SK-N-SH (cell line): ENCODE results near the gene HOXA10. TPM values are rescaled to one million over a fixed set of nuclear protein-coding genes. Genes with fewer than 3 reads are reported as not detected.

ENCODE experiments used
- CTCF ChIA-PET: fragments of 300-600, 350-600 bp; formaldehyde crosslinking; extraction: SDS; loops from one replicate; lab custom pipeline; 2021; lab: Yijun Ruan, JAX
- POLR2A ChIA-PET: fragments of 350-600 bp; sonication (Branson Sonifier 250); formaldehyde crosslinking; extraction: SDS; loops from one replicate; lab custom pipeline; 2020; ENCODE audit warnings: antibody characterized with exemption, inconsistent platforms; lab: Yijun Ruan, JAX
- DNase-seq: peaks from one replicate; pipeline ENCODE4 v3.0.0; 2012
- H2AFZ ChIP-seq: fragments of 200-600 bp; sonication (generic); 2 replicates; pipeline ENCODE4 v1.8.1; 2016; ENCODE audit warnings: antibody characterized with exemption, mild to moderate bottlenecking, low read depth
- H3F3A ChIP-seq: fragments of 200-600 bp; sonication (generic); replicated peaks from 2 replicates; pipeline ENCODE3; 2016; ENCODE audit warnings: antibody characterized with exemption, mild to moderate bottlenecking; ENCODE audit not compliant: insufficient read depth
- H3K27ac ChIP-seq, 2 experiments: fragments of 200-500 bp in 1 of 2; fragments of 200-600 bp in 1 of 2; sonication (Bioruptor generic) in 1 of 2; sonication (generic), shearing (Covaris generic) in 1 of 2; 2 replicates each; pipeline versions ENCODE4 v1.5.1 to v1.6.1; 2014 to 2016; ENCODE audit warnings: low read depth in 2 of 2, inconsistent platforms in 1 of 2, low read length in 1 of 2, mild to moderate bottlenecking in 1 of 2, mixed read lengths in 1 of 2
- H3K27me3 ChIP-seq: fragments of 200-600 bp; sonication (generic), shearing (Covaris generic); 2 replicates; pipeline ENCODE4 v1.6.1; 2016; ENCODE audit warnings: mixed run types; ENCODE audit not compliant: insufficient read depth
- H3K36me3 ChIP-seq, 2 experiments: fragments of 200-500 bp in 1 of 2; fragments of 200-600 bp in 1 of 2; sonication (Bioruptor generic) in 1 of 2; sonication (generic) in 1 of 2; replicated peaks in 1 of 2; 2 replicates each; pipeline versions ENCODE3 to v1.5.1; 2014 to 2016; ENCODE audit warnings: low read length in 1 of 2, mild to moderate bottlenecking in 1 of 2; ENCODE audit not compliant: insufficient read depth in 2 of 2, control insufficient read depth in 1 of 2
- H3K4me1 ChIP-seq, 2 experiments: fragments of 200-500 bp in 1 of 2; fragments of 200-600 bp in 1 of 2; sonication (Bioruptor generic) in 1 of 2; sonication (generic), shearing (Covaris generic) in 1 of 2; 2 replicates each; pipeline versions ENCODE4 v1.5.1 to v1.6.1; 2014 to 2016; ENCODE audit warnings: low read depth in 1 of 2, low read length in 1 of 2, mixed run types in 1 of 2; ENCODE audit not compliant: insufficient read depth in 2 of 2, control insufficient read depth in 1 of 2
- H3K4me2 ChIP-seq: fragments of 200-600 bp; sonication (generic), shearing (Covaris generic); 2 replicates; pipeline ENCODE4 v1.6.1; 2017; ENCODE audit warnings: mixed run types
- H3K4me3 ChIP-seq, 2 experiments: fragments of 200-500 bp in 1 of 2; fragments of 200-600 bp in 1 of 2; sonication (Bioruptor generic) in 1 of 2; sonication (generic), shearing (Covaris generic) in 1 of 2; 2 replicates each; pipeline versions ENCODE4 v1.5.1 to v1.8.1; 2014 to 2016; ENCODE audit warnings: low read depth in 2 of 2, inconsistent platforms in 1 of 2, low read length in 1 of 2, mild to moderate bottlenecking in 1 of 2, mixed read lengths in 1 of 2, moderate library complexity in 1 of 2
- H3K79me2 ChIP-seq: fragments of 200-600 bp; sonication (generic); 2 replicates; pipeline ENCODE4 v1.8.1; 2017; ENCODE audit warnings: mild to moderate bottlenecking; ENCODE audit not compliant: insufficient read depth
- H3K9ac ChIP-seq: fragments of 200-600 bp; sonication (generic); 2 replicates; pipeline ENCODE4 v1.6.1; 2017; ENCODE audit warnings: mixed run types
- H3K9me2 ChIP-seq: fragments of 200-600 bp; sonication (generic); 2 replicates; pipeline ENCODE4 v1.6.1; 2017; ENCODE audit warnings: mixed run types
- H3K9me3 ChIP-seq: fragments of 200-600 bp; sonication (generic); 2 replicates; pipeline ENCODE4 v1.6.1; 2017; ENCODE audit warnings: mixed run types, mild to moderate bottlenecking, moderate library complexity
- H4K20me1 ChIP-seq: fragments of 200-600 bp; sonication (generic); 2 replicates; pipeline ENCODE4 v1.6.1; 2017; ENCODE audit warnings: mild to moderate bottlenecking, mixed run types; ENCODE audit not compliant: insufficient read depth
- ELF1 ChIP-seq: IDR thresholded peaks from 2 replicates; pipeline ENCODE4 v1.4.0; 2012
- EZH2phosphoT487 ChIP-seq: fragments of 200-600 bp; sonication (generic); IDR thresholded peaks from 2 replicates; pipeline ENCODE4 v1.6.1; 2017; ENCODE audit warnings: low read depth, mixed run types, mild to moderate bottlenecking, antibody characterized with exemption, moderate library complexity, borderline replicate concordance
- GATA2 ChIP-seq: sonication (generic); formaldehyde crosslinking; IDR thresholded peaks from 2 replicates; pipeline ENCODE4 v1.5.0; 2020; ENCODE audit warnings: mild to moderate bottlenecking, missing genetic modification reagents
- NFIC ChIP-seq: IDR thresholded peaks from 2 replicates; pipeline ENCODE4 v1.4.0; 2012; ENCODE audit warnings: borderline replicate concordance
- NRF1 ChIP-seq: IDR thresholded peaks from 2 replicates; pipeline ENCODE4 v1.6.1; 2012; ENCODE audit warnings: low read depth, mild to moderate bottlenecking, low read length
- TEAD4 ChIP-seq: IDR thresholded peaks from 2 replicates; pipeline ENCODE4 v1.4.0; 2012; ENCODE audit warnings: mild to moderate bottlenecking, borderline replicate concordance; ENCODE audit not compliant: insufficient read depth
- USF1 ChIP-seq: IDR thresholded peaks from 2 replicates; pipeline ENCODE4 v1.4.0; 2012; ENCODE audit warnings: low read depth, borderline replicate concordance
- WGBS: methylation state at CpG from one replicate; pipeline ENCODE4 v1.1.6; 2017; ENCODE audit warnings: low lambda C conversion rate; 5-methylcytosine and 5-hydroxymethylcytosine counted together
- polyA plus RNA-seq, 3 experiments: library from polyadenylated mRNA; depleted of rRNA; stranded (reverse); fragments of >200 nt; gene quantifications; 2 replicates each; pipeline ENCODE4 v1.2.3, GENCODE V29; 2012
- TF ChIP-seq, protein P1 (sequence below): fragments of 150-350 bp; IDR thresholded peaks from 2 replicates; pipeline ENCODE4 v1.6.1; 2017; ENCODE audit warnings: antibody characterized with exemption, low read length, low read depth, borderline replicate concordance
- TF ChIP-seq, protein P2 (sequence below): fragments of 200-600 bp; sonication (generic); IDR thresholded peaks from 2 replicates; pipeline ENCODE4 v1.6.1; 2017; ENCODE audit warnings: antibody characterized with exemption, mild to moderate bottlenecking, moderate library complexity

Gene HOXA10
- polyA plus RNA-seq, 1 of the 3 experiments (the other 2 are of a cell fraction): not detected

DNA sequence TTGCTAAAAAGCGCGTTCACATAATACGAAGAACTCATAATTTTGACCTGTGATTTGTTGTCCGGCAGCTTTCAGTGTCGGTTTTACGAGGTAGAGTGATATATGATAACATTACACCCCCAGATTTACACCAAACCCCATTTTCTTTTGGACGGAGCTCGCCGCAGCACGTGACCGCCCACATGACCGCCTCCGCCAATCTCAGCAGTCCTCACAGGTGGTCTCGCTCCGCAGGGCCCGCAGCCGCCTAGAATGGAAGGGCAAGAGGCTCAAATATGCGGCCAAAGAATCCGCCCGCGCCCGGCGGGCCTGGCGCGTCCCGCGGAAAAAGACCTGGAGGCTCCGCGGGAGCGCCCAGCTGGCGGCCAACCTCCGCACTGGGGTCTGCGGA, 17.6 kb downstream of the HOXA10 start, which contains the start of gene HOXA7:
HOXA7 (minus strand) TSS at position 168 of the 391 bp plus-strand sequence; CDS start at position 38, 130 bp downstream.
- no peaks in the 10 kb centered on the region for H3K79me2 ChIP-seq
- H3K9ac ChIP-seq: no peak within 1 kb of the TSS
- peak; percentile 56 for DNase-seq
- no peaks in the 10 kb centered on the region for H3K36me3 ChIP-seq
- TF ChIP-seq, protein P1, sequence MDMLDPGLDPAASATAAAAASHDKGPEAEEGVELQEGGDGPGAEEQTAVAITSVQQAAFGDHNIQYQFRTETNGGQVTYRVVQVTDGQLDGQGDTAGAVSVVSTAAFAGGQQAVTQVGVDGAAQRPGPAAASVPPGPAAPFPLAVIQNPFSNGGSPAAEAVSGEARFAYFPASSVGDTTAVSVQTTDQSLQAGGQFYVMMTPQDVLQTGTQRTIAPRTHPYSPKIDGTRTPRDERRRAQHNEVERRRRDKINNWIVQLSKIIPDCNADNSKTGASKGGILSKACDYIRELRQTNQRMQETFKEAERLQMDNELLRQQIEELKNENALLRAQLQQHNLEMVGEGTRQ: no peak
- TF ChIP-seq EZH2phosphoT487: peak; percentile 95
- no peak for TF ChIP-seq TEAD4
- peak; percentile 53; the same call in 1 of the 2 replicates for TF ChIP-seq USF1
- TF ChIP-seq NRF1: no peak
- no peak for TF ChIP-seq NFIC
- ChIA-PET POLR2A (no interaction called here), CTCF (interaction anchor here (0.7 to 11.7 kb wide), 9 partner anchors 9 to 1263 kb away, joined by 3 to 270 read pairs (median 6); partner anchors contain the start of genes HOXA3, HOXA5 and HOXA6)
- no peaks in the 10 kb centered on the region for H3K9me2 ChIP-seq
- H3F3A ChIP-seq: no peaks in the 10 kb centered on the region
- H3K27me3 ChIP-seq: peaks cover 93% of the 10 kb centered on the region
- H3K27ac ChIP-seq: no peak within 1 kb of the TSS
- H4K20me1 ChIP-seq: peaks cover 6% of the 10 kb centered on the region; the same call in 1 of the 2 replicates
- no peaks in the 10 kb centered on the region for H3K9me3 ChIP-seq
- no peak within 1 kb of the TSS for H2AFZ ChIP-seq
- peak within 1 kb of the TSS; percentile 32; the same call in 1 of the 2 replicates for H3K4me2 ChIP-seq
- WGBS: 9% methylated on average over 27 of the region's 33 CpGs
- peaks cover 0 to 8% of the 10 kb centered on the region in 2 experiments; a peak in 1 of 4 replicates for H3K4me1 ChIP-seq
- H3K4me3 ChIP-seq: no peak within 1 kb of the TSS

GRCh38 chr7:27155816-27156507, 18.2 kb downstream of the HOXA10 start:
- Histone ChIP-seq H3K9me3 (no peaks in the 10 kb centered on the region), H3K79me2 (no peaks in the 10 kb centered on the region), H3K27ac (no peak overlapping the region), H3K4me1 (peaks cover 0 to 9% of the 10 kb centered on the region in 2 experiments; a peak in 1 of 4 replicates), H3K4me2 (peak overlapping the region; percentile 32; the same call in 1 of the 2 replicates), H2AFZ (no peak overlapping the region), H3K36me3 (no peaks in the 10 kb centered on the region), H4K20me1 (peaks cover 6% of the 10 kb centered on the region; the same call in 1 of the 2 replicates), H3K4me3 (no peak overlapping the region), H3F3A (no peaks in the 10 kb centered on the region), H3K9ac (no peak overlapping the region), H3K9me2 (no peaks in the 10 kb centered on the region), H3K27me3 (peaks cover 98% of the 10 kb centered on the region)
- CTCF ChIA-PET: interaction anchor here (0.6 to 11.7 kb wide), 17 partner anchors 8 to 1263 kb away, joined by 3 to 270 read pairs (median 3); partner anchors contain the start of genes HOXA3, HOXA5 and HOXA6
- POLR2A ChIA-PET: no interaction called here
- TF ChIP-seq ELF1: no peak
- TF ChIP-seq, protein P2, sequence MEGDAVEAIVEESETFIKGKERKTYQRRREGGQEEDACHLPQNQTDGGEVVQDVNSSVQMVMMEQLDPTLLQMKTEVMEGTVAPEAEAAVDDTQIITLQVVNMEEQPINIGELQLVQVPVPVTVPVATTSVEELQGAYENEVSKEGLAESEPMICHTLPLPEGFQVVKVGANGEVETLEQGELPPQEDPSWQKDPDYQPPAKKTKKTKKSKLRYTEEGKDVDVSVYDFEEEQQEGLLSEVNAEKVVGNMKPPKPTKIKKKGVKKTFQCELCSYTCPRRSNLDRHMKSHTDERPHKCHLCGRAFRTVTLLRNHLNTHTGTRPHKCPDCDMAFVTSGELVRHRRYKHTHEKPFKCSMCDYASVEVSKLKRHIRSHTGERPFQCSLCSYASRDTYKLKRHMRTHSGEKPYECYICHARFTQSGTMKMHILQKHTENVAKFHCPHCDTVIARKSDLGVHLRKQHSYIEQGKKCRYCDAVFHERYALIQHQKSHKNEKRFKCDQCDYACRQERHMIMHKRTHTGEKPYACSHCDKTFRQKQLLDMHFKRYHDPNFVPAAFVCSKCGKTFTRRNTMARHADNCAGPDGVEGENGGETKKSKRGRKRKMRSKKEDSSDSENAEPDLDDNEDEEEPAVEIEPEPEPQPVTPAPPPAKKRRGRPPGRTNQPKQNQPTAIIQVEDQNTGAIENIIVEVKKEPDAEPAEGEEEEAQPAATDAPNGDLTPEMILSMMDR: no peak
- no peak for TF ChIP-seq GATA2 (CRISPR knock-in tag)
- DNase-seq: no peak
- 10% methylated on average over 37 of the region's 63 CpGs for WGBS
